ENCODE results near the gene EBF3.

The EBF3 gene

GRCh38 chr10:129870474-129870757 lies 93.7 kb downstream of the EBF3 start:
- no peak for DNase-seq (ENCODE audit: low read depth)
- H3K4me3 ChIP-seq (ENCODE audit: low read depth, low read length), result no peak overlapping the region
- TF ChIP-seq CTCF (IDR thresholded peaks at IDR 0.05; ENCODE audit: low read depth, low read length, missing control alignments), result no peak

GRCh38 chr10:129869596-129870473 lies 94.2 kb downstream of the EBF3 start:
- H3K4me3 ChIP-seq (ENCODE audit: low read depth, low read length), result no peak overlapping the region
- no peak for TF ChIP-seq CTCF (IDR thresholded peaks at IDR 0.05; ENCODE audit: low read depth, low read length, missing control alignments)
- DNase-seq (ENCODE audit: low read depth), result no peak

- no peak for TF ChIP-seq CTCF (IDR thresholded peaks at IDR 0.05; ENCODE audit: low read depth, low read length, missing control alignments)
- no peak for DNase-seq (ENCODE audit: low read depth)
Observed at GRCh38 chr10:129868449-129869035, 95.5 kb downstream of the EBF3 start.

GRCh38 chr10:129867631-129868179 lies 96.4 kb downstream of the EBF3 start:
- DNase-seq (ENCODE audit: low read depth), result no peak
- no peak for TF ChIP-seq CTCF (IDR thresholded peaks at IDR 0.05; ENCODE audit: low read depth, low read length, missing control alignments)
- H3K4me3 ChIP-seq (ENCODE audit: low read depth, low read length), result no peak overlapping the region

More at GRCh38 chr10:129868449-129869035, 95.5 kb downstream of the EBF3 start:
- no peak overlapping the region for H3K4me3 ChIP-seq (ENCODE audit: low read depth, low read length)

- TF ChIP-seq CTCF (IDR thresholded peaks at IDR 0.05; ENCODE audit: low read depth, low read length, missing control alignments), result no peak
- DNase-seq (ENCODE audit: low read depth), result no peak
- H3K4me3 ChIP-seq (ENCODE audit: low read depth, low read length), result no peak overlapping the region
Observed at GRCh38 chr10:129866894-129867293, 97.2 kb downstream of the EBF3 start.

- no peak for DNase-seq (ENCODE audit: low read depth)
- TF ChIP-seq CTCF (IDR thresholded peaks at IDR 0.05; ENCODE audit: low read depth, low read length, missing control alignments), result no peak
- no peak overlapping the region for H3K4me3 ChIP-seq (ENCODE audit: low read depth, low read length)
Observed at GRCh38 chr10:129865960-129866359, 98.1 kb downstream of the EBF3 start.
